GM18519 (cell line): ENCODE results near the gene DUSP18.
A peak's percentile ranks its signal among the peaks of the same experiment; 100 is the strongest.
"Not testable (repeated sequence)": the region's sequence is repeated elsewhere in the genome, so short reads cannot be mapped to it uniquely, and the experiment has no call there.

Experiments
- ATAC-seq: cut with Tn5 transposase; IDR thresholded peaks from one replicate; pipeline ENCODE4 v1.9.1; 2021; ENCODE audit warnings: mild to moderate bottlenecking, moderate library complexity; ENCODE audit not compliant: unreplicated experiment, low FRiP score

Gene DUSP18

GRCh38 chr22:30667494-30668385 lies at the start of gene DUSP18:
TSS of gene DUSP18 (minus strand) at chr22:30667875. CDS start at chr22:30664003, 3,872 bp downstream.
- ATAC-seq, result peak; percentile 62

- ATAC-seq, result no peak
Measured at GRCh38 chr22:30714062-30714461, 46.4 kb upstream of the DUSP18 start.

GRCh38 chr22:30712094-30712493 lies 44.4 kb upstream of the DUSP18 start:
- no peak for ATAC-seq

GRCh38 chr22:30709980-30710379 lies 42.3 kb upstream of the DUSP18 start:
- not testable (repeated sequence) for ATAC-seq

GRCh38 chr22:30705710-30706651 lies 38.3 kb upstream of the DUSP18 start:
- ATAC-seq, result no peak

- ATAC-seq, result no peak
Measured at GRCh38 chr22:30704978-30705377, 37.3 kb upstream of the DUSP18 start.

- ATAC-seq, result no peak
Measured at GRCh38 chr22:30702856-30703255, 35.2 kb upstream of the DUSP18 start.

GRCh38 chr22:30701872-30702271 lies 34.2 kb upstream of the DUSP18 start:
- no peak for ATAC-seq

- no peak for ATAC-seq
Measured at GRCh38 chr22:30697975-30698374, 30.3 kb upstream of the DUSP18 start.

GRCh38 chr22:30695871-30696655 lies 28.4 kb upstream of the DUSP18 start:
- ATAC-seq, result no peak

- no peak for ATAC-seq
Measured at GRCh38 chr22:30695351-30695851, 27.7 kb upstream of the DUSP18 start.

GRCh38 chr22:30694640-30695350 lies 27.1 kb upstream of the DUSP18 start, which contains the start of gene OSBP2:
TSS of gene OSBP2 (plus strand) at chr22:30694874. CDS start at chr22:30694910, 36 bp downstream.
- ATAC-seq, result no peak

GRCh38 chr22:30694171-30694639 lies 26.5 kb upstream of the DUSP18 start:
- ATAC-seq, result no peak

- ATAC-seq, result no peak
Measured at GRCh38 chr22:30691204-30691603, 23.5 kb upstream of the DUSP18 start.

GRCh38 chr22:30689622-30690021 lies 21.9 kb upstream of the DUSP18 start:
- no peak for ATAC-seq

GRCh38 chr22:30687358-30687757 lies 19.7 kb upstream of the DUSP18 start:
- no peak for ATAC-seq

- ATAC-seq, result no peak
Measured at GRCh38 chr22:30685178-30685577, 17.5 kb upstream of the DUSP18 start.

- no peak for ATAC-seq
Measured at GRCh38 chr22:30681831-30682230, 14.2 kb upstream of the DUSP18 start.
